ENCODE data around the gene PUM1.

DNA sequence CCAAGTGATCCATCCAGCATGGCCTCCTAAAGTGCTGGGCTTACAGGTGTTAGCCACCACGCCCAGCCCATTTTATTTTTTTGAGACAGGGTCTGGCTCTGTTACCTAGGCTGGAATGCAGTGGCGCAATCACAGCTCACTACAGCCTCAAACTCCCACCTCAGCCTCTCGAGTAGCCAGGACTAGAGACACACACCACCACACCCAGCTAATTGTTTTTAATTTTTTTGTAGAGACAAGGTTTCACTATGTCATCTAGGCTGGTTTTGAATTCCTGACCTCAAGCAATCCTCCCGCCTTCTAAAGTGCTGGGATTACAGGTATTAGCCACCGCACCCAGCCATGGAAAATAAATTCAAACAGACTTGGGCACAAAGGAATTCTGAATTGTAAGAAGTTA, 31.9 kb downstream of the PUM1 start:
- TF ChIP-seq, protein P1, sequence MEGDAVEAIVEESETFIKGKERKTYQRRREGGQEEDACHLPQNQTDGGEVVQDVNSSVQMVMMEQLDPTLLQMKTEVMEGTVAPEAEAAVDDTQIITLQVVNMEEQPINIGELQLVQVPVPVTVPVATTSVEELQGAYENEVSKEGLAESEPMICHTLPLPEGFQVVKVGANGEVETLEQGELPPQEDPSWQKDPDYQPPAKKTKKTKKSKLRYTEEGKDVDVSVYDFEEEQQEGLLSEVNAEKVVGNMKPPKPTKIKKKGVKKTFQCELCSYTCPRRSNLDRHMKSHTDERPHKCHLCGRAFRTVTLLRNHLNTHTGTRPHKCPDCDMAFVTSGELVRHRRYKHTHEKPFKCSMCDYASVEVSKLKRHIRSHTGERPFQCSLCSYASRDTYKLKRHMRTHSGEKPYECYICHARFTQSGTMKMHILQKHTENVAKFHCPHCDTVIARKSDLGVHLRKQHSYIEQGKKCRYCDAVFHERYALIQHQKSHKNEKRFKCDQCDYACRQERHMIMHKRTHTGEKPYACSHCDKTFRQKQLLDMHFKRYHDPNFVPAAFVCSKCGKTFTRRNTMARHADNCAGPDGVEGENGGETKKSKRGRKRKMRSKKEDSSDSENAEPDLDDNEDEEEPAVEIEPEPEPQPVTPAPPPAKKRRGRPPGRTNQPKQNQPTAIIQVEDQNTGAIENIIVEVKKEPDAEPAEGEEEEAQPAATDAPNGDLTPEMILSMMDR (IDR thresholded peaks at IDR 0.05; ENCODE audit: extremely low read depth in 1 of 2, insufficient read depth in 1 of 2, low read depth in 1 of 2, low read length in 2 of 2), result no peak
- no peak for TF ChIP-seq POLR2A (IDR thresholded peaks at IDR 0.05; ENCODE audit: low read depth, low read length)
- TF ChIP-seq EZH2 (IDR thresholded peaks at IDR 0.05; ENCODE audit: borderline replicate concordance, low read depth, low read length, severe bottlenecking), result no peak
- no peak for TF ChIP-seq POLR2AphosphoS5 (IDR thresholded peaks at IDR 0.05; ENCODE audit: insufficient read depth, low read depth, low read length)
